GM12878 (cell line): ENCODE measurements around the gene LRWD1. TPM values are rescaled to one million over a fixed set of nuclear protein-coding genes. Genes with fewer than 3 reads are reported as not detected.
A peak's percentile ranks its signal among the peaks of the same experiment; 100 is the strongest.

ENCODE experiments used
- ATF7 ChIP-seq: fragments of 450-650 bp; IDR thresholded peaks from 2 replicates; pipeline ENCODE4 v1.6.1; 2016; ENCODE audit warnings: low read depth, mild to moderate bottlenecking
- EP300 ChIP-seq, 2 experiments: fragments of 150-350 bp in 1 of 2; IDR thresholded peaks; 2 replicates each; pipeline ENCODE4 v1.6.1; 2011 to 2012; ENCODE audit warnings: low read depth in 2 of 2, low read length in 2 of 2, borderline replicate concordance in 1 of 2, improper control_type of control experiment in 1 of 2, inconsistent platforms in 1 of 2; ENCODE audit not compliant: control insufficient read depth in 1 of 2
- FOXK2 ChIP-seq: fragments of 450-650 bp; IDR thresholded peaks from 2 replicates; pipeline ENCODE4 v1.6.1; 2017; ENCODE audit warnings: mild to moderate bottlenecking, moderate library complexity
- IKZF2 ChIP-seq, 2 experiments: fragments of 450-650 bp; IDR thresholded peaks; 2 replicates each; pipeline ENCODE4 v1.6.1; 2017; ENCODE audit warnings: mild to moderate bottlenecking in 2 of 2, moderate library complexity in 2 of 2
- NR2C1 ChIP-seq: fragments of 450-650 bp; IDR thresholded peaks from 2 replicates; pipeline ENCODE4 v1.6.1; 2017; ENCODE audit warnings: antibody characterized with exemption, mild to moderate bottlenecking, moderate library complexity
- NR2F1 ChIP-seq: fragments of 450-650 bp; conservative IDR thresholded peaks from 2 replicates; pipeline ENCODE4 v1.6.1; 2017; ENCODE audit warnings: mild to moderate bottlenecking
- POLR2A ChIP-seq: IDR thresholded peaks from 2 replicates; pipeline ENCODE4 v1.6.1; 2011; ENCODE audit warnings: low read depth, mild to moderate bottlenecking, low read length
- POLR2AphosphoS2 ChIP-seq: IDR thresholded peaks from 2 replicates; pipeline ENCODE4 v1.6.1; 2011; ENCODE audit warnings: low read depth, mild to moderate bottlenecking, low read length, improper control_type of control experiment, moderate library complexity
- POLR2AphosphoS5 ChIP-seq: IDR thresholded peaks from 2 replicates; pipeline ENCODE4 v1.6.1; 2011; ENCODE audit warnings: mild to moderate bottlenecking, low read length, inconsistent platforms
- POU2F2 ChIP-seq: IDR thresholded peaks from 3 replicates; pipeline ENCODE4 v1.6.1; 2011; ENCODE audit warnings: low read depth, mild to moderate bottlenecking, low read length, borderline replicate concordance
- SMAD1 ChIP-seq: fragments of 450-650 bp; IDR thresholded peaks from 2 replicates; pipeline ENCODE4 v1.6.1; 2018; ENCODE audit warnings: mild to moderate bottlenecking, low read depth; ENCODE audit not compliant: partially characterized antibody
- TBL1XR1 ChIP-seq: IDR thresholded peaks from 2 replicates; pipeline ENCODE4 v1.6.1; 2012; ENCODE audit warnings: low read depth, low read length, improper control_type of control experiment
- YY1 ChIP-seq: IDR thresholded peaks from 2 replicates; pipeline ENCODE4 v1.6.1; 2011; ENCODE audit warnings: low read depth, mild to moderate bottlenecking, low read length
- polyA plus RNA-seq, 11 experiments: library from polyadenylated mRNA; depleted of rRNA in 4 of 11; unstranded in 6 of 11; stranded (reverse) in 5 of 11; fragments of >200 nt; fragmentation: Nextera tagmentation in 4 of 11; fragmentation: Illumina TruSeq in 1 of 11; extraction: Ambion mirVana in 4 of 11; extraction: Trizol in 1 of 11; gene quantifications; 1 replicate in 1 of 11; 2 replicates in 10 of 11; pipeline versions ENCODE4 v1.2.1 to v1.2.3, GENCODE V29; 2011 to 2016; ENCODE audit warnings: inconsistent platforms in 2 of 11, missing spikeins in 2 of 11, low read depth in 1 of 11
- total RNA-seq, 4 experiments: library from RNA; depleted of rRNA in 3 of 4; stranded (reverse); fragments of >200 nt in 3 of 4; fragmentation: Illumina TruSeq in 1 of 4; extraction: Trizol in 1 of 4; gene quantifications; 2 replicates each; pipeline versions ENCODE4 v1.2.1 to v1.2.3, GENCODE V29; 2013 to 2021
- TF ChIP-seq, protein P1 (sequence below): fragments of 450-650 bp; IDR thresholded peaks from 2 replicates; pipeline ENCODE4 v1.6.1; 2017; ENCODE audit warnings: low read depth, mild to moderate bottlenecking, moderate library complexity
- TF ChIP-seq, protein P2 (sequence below): fragments of 450-650 bp; IDR thresholded peaks from 2 replicates; pipeline ENCODE4 v1.6.1; 2017; ENCODE audit warnings: mild to moderate bottlenecking, low read depth, inconsistent platforms; ENCODE audit not compliant: poor library complexity, severe bottlenecking
- TF ChIP-seq, protein P3 (sequence below), 3 experiments: IDR thresholded peaks in 2 of 3; conservative IDR thresholded peaks in 1 of 3; 2 replicates each; pipeline ENCODE4 v1.5.1; 2011; ENCODE audit warnings: low read depth in 3 of 3, low read length in 3 of 3, mild to moderate bottlenecking in 3 of 3, control low read depth in 2 of 3, moderate library complexity in 2 of 3, inconsistent platforms in 1 of 3, mixed read lengths in 1 of 3; ENCODE audit not compliant: control insufficient read depth in 2 of 3, insufficient read depth in 1 of 3; ENCODE audit errors: extremely low read depth in 1 of 3
- TF ChIP-seq, protein P4 (sequence below): IDR thresholded peaks from 2 replicates; pipeline ENCODE4 v1.6.1; 2012; ENCODE audit warnings: low read depth, low read length, improper control_type of control experiment
- TF ChIP-seq, protein P5 (sequence below): fragments of 450-650 bp; IDR thresholded peaks from 2 replicates; pipeline ENCODE4 v1.6.1; 2017; ENCODE audit warnings: mild to moderate bottlenecking, moderate library complexity

The LRWD1 gene
- total and polyA plus RNA-seq, 10 of the 15 experiments (the other 5 are each of a cell fraction or from before 2014, with no cell fraction given), result 0.40 to 64.4 (median 26.1) TPM

DNA sequence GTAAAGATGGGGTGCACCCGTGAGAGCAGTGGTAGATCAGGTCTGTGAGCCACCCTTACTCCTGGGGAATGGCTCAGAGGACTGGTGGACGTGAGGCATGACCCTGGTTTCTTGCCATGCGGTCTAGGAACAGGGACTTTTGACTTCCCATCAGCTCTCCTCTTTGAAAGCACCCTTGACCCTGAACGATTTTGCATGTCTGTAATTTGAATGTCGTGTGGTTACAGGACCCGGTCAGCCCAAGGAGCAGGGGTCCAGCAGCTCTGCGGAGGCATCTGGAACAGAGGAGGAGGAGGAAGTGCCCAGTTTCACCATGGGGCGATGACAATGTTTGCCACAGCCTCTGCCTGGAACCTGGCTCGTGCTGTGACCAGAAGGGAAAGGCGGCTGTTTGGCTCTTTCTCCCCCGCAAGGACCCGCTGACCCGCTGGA is 40.0 kb upstream of the LRWD1 start (continued):
- TF ChIP-seq, protein P1, sequence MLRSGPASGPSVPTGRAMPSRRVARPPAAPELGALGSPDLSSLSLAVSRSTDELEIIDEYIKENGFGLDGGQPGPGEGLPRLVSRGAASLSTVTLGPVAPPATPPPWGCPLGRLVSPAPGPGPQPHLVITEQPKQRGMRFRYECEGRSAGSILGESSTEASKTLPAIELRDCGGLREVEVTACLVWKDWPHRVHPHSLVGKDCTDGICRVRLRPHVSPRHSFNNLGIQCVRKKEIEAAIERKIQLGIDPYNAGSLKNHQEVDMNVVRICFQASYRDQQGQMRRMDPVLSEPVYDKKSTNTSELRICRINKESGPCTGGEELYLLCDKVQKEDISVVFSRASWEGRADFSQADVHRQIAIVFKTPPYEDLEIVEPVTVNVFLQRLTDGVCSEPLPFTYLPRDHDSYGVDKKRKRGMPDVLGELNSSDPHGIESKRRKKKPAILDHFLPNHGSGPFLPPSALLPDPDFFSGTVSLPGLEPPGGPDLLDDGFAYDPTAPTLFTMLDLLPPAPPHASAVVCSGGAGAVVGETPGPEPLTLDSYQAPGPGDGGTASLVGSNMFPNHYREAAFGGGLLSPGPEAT, result peak; percentile 79
- TF ChIP-seq, protein P2, sequence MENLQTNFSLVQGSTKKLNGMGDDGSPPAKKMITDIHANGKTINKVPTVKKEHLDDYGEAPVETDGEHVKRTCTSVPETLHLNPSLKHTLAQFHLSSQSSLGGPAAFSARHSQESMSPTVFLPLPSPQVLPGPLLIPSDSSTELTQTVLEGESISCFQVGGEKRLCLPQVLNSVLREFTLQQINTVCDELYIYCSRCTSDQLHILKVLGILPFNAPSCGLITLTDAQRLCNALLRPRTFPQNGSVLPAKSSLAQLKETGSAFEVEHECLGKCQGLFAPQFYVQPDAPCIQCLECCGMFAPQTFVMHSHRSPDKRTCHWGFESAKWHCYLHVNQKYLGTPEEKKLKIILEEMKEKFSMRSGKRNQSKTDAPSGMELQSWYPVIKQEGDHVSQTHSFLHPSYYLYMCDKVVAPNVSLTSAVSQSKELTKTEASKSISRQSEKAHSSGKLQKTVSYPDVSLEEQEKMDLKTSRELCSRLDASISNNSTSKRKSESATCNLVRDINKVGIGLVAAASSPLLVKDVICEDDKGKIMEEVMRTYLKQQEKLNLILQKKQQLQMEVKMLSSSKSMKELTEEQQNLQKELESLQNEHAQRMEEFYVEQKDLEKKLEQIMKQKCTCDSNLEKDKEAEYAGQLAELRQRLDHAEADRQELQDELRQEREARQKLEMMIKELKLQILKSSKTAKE, result peak; percentile 89
- TF ChIP-seq POU2F2, result peak; percentile 88
- no peak for TF ChIP-seq POLR2AphosphoS2
- TF ChIP-seq NR2F1, result peak; percentile 98
- peak; percentile 60 to 71; a peak in 3 of 4 replicates for TF ChIP-seq IKZF2 (IDR thresholded peaks at IDR 0.05)
- TF ChIP-seq SMAD1, result no peak
- TF ChIP-seq, protein P3, sequence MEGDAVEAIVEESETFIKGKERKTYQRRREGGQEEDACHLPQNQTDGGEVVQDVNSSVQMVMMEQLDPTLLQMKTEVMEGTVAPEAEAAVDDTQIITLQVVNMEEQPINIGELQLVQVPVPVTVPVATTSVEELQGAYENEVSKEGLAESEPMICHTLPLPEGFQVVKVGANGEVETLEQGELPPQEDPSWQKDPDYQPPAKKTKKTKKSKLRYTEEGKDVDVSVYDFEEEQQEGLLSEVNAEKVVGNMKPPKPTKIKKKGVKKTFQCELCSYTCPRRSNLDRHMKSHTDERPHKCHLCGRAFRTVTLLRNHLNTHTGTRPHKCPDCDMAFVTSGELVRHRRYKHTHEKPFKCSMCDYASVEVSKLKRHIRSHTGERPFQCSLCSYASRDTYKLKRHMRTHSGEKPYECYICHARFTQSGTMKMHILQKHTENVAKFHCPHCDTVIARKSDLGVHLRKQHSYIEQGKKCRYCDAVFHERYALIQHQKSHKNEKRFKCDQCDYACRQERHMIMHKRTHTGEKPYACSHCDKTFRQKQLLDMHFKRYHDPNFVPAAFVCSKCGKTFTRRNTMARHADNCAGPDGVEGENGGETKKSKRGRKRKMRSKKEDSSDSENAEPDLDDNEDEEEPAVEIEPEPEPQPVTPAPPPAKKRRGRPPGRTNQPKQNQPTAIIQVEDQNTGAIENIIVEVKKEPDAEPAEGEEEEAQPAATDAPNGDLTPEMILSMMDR (IDR thresholded peaks at IDR 0.05 in 2 of 3, conservative IDR thresholded peaks at IDR 0.05 in 1 of 3; ENCODE audit: control insufficient read depth in 2 of 3, extremely low read depth in 1 of 3, insufficient read depth in 1 of 3, low read depth in 3 of 3, low read length in 3 of 3), result no peak
- TF ChIP-seq TBL1XR1, result peak; percentile 61; the same call in 1 of the 2 replicates
- TF ChIP-seq YY1, result 0 out of 2 replicates have a peak, but pooled peaks have one; percentile 34
- peak; percentile 40; the same call in 1 of the 2 replicates for TF ChIP-seq ATF7
- TF ChIP-seq FOXK2, result no peak
- peak; percentile 55; the same call in 1 of the 2 replicates for TF ChIP-seq POLR2AphosphoS5
- peak; percentile 22 to 42; a peak in 3 of 4 replicates for TF ChIP-seq EP300 (IDR thresholded peaks at IDR 0.05; ENCODE audit: borderline replicate concordance in 1 of 2, control insufficient read depth in 1 of 2, low read depth in 2 of 2, low read length in 2 of 2)
- TF ChIP-seq, protein P4, sequence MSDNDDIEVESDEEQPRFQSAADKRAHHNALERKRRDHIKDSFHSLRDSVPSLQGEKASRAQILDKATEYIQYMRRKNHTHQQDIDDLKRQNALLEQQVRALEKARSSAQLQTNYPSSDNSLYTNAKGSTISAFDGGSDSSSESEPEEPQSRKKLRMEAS, result 0 out of 2 replicates have a peak, but pooled peaks have one; percentile 10
- TF ChIP-seq POLR2A, result peak; percentile 61; the same call in 1 of the 2 replicates
- peak; percentile 76 for TF ChIP-seq NR2C1
- TF ChIP-seq, protein P5, sequence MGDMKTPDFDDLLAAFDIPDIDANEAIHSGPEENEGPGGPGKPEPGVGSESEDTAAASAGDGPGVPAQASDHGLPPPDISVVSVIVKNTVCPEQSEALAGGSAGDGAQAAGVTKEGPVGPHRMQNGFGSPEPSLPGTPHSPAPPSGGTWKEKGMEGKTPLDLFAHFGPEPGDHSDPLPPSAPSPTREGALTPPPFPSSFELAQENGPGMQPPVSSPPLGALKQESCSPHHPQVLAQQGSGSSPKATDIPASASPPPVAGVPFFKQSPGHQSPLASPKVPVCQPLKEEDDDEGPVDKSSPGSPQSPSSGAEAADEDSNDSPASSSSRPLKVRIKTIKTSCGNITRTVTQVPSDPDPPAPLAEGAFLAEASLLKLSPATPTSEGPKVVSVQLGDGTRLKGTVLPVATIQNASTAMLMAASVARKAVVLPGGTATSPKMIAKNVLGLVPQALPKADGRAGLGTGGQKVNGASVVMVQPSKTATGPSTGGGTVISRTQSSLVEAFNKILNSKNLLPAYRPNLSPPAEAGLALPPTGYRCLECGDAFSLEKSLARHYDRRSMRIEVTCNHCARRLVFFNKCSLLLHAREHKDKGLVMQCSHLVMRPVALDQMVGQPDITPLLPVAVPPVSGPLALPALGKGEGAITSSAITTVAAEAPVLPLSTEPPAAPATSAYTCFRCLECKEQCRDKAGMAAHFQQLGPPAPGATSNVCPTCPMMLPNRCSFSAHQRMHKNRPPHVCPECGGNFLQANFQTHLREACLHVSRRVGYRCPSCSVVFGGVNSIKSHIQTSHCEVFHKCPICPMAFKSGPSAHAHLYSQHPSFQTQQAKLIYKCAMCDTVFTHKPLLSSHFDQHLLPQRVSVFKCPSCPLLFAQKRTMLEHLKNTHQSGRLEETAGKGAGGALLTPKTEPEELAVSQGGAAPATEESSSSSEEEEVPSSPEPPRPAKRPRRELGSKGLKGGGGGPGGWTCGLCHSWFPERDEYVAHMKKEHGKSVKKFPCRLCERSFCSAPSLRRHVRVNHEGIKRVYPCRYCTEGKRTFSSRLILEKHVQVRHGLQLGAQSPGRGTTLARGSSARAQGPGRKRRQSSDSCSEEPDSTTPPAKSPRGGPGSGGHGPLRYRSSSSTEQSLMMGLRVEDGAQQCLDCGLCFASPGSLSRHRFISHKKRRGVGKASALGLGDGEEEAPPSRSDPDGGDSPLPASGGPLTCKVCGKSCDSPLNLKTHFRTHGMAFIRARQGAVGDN, result peak; percentile 96
